Measurements from ENCODE around the gene TESMIN.

The TESMIN gene

DNA sequence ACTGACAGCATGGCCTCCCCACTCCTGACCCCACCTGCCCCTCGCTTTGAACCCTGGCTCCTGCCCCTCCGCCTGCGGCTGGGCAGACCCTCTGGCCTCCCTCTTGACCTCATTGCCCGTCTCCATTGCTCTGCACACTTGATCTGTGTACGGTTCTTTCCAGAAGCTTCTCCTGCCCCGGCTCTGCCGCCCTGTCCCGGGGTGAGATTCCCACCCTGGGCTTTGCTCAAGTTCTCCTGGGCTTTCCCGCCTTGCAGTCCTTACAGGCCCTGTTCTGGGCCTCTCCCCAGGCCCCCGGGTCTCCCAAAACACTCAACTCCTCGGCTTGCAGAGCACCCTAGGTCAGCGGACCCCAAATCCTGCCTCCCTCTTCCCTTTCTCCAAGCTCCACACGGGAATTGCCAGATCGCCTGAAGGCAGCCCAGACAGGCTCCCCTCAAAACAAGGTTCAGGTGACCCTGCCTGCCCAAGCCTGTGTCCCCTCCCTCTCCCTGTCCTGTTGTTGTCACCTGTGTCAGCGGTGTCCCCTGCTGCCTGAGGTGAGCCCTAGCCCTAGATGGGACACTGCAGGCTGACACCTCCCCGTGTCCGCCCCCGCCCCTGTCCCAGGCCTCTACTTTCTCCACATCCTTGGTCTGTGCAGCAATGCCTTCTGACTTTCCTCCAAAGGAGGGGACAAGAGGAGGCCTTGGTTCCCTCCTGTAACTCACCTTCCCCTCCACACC is 65.5 kb downstream of the TESMIN start:
- in situ Hi-C loops (cut with HindIII; ENCODE audit: low sequenced_read_pairs): loop anchor here (5.0 kb wide), 1 partner anchor 39 kb away; no protein-coding TSS in a partner anchor

DNA sequence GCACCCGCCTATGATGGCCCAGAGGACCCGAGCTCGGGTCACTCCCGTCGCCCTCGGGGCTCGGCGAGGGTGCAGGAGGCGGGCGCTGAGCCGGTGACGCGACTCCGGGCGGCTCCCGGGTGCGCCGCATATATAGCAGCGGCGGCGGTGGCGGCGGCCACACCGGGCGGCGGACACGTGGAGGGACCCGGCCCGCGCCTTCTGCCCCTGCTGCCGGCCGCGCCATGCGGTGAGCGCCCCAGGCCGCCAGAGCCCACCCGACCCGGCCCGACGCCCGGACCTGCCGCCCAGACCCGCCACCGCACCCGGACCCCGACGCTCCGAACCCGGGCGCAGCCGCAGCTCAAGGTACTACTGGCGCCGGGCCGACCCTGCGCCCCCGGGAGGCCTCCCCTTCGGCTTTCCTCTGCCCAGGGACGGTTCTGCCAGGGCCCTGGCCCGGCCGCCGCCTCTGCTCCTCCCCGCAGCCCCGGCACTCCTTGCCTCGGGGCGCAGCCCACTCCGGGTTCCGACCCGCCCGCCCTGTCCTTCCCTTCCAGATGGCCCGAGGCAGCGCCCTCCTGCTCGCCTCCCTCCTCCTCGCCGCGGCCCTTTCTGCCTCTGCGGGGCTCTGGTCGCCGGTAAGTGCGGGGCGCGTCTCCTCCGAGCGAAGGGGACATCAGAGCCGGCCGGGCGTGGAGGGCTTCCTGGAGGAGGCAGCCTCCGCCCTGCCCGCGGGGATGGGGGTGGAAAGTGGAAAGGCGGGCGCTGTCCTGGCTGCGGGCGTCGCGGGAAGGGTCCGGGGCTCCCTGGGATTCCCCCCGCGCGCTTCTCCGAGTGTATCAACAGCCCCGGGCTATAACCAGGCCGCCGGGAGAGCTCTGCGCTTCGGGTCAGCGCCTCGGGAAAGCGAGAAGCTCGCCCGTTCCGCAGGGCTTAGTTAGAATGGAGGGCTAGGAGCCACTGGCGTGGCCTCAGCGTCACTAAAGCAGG is 66.6 kb downstream of the TESMIN start, which contains the start of gene GAL:
Gene GAL, plus strand, starts transcription at position 160 of the 972 bp plus-strand sequence. Its CDS starts 380 bp downstream, at position 540.
- in situ Hi-C loops (cut with HindIII; ENCODE audit: low sequenced_read_pairs): loop anchor here (5.0 kb wide), 1 partner anchor 37 kb away; no protein-coding TSS in a partner anchor

DNA sequence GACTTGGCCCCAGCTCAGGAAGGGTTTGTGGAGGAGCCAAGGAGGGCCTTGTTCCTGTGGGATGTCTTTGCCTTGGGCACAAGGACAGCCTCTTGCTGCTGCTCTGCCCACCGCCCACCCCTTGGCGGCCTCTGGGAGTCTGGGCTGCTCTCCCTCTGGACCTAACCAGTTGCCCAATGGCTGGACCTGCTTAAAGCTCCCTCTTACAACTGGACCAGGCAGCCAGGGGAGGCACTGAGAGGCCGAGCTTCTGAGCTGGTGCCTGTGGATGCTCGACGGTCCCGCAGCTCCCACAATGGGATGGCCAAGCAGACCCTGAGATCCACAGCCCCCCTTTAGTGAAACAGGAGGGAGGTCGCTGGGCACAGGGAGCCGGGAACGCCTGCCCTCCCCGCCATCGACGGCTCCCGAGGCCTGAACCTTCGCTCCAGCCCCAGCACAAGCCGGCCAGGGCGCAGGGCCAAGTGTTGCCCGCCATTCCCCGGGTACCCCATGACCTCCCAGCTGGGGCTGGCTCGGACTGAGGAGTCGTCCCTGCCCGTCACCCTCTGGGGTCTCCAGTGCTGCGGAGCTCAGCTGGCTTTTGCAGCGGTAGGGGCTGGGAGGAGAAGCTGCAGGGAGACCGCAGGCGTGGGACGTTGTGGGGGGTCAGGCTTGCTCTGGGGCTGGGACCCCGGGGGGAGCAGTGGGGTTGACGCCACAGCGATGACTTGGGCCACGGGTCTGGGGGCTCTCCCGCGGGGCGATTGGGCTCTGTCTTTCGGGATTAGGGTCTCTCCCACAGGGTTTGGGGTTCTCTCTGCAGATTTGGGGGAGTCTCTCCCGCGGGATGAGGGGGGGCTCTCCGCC is 67.6 kb downstream of the TESMIN start:
- in situ Hi-C loops (cut with HindIII; ENCODE audit: low sequenced_read_pairs): no loop called here

DNA sequence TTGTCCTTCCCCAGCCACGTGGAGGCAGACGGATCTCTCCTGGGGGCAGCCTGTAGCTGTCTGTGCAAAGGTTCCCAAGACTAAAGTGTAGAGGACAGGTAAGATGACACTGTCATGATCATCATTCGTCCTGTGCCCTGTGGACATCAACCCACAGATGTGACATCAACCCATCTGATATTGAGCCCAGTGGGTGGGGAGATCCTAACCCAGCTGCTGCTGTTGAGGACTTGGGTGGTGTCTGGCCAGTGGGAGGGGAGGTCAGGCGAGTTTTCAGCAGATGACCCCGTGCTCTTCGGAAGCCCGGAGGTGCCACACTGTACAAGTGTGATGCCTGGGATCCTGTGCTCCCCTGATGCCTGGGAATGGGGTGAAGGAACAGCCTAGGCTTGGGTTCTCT is 68.2 kb downstream of the TESMIN start:
- in situ Hi-C loops (cut with HindIII; ENCODE audit: low sequenced_read_pairs): no loop called here

DNA sequence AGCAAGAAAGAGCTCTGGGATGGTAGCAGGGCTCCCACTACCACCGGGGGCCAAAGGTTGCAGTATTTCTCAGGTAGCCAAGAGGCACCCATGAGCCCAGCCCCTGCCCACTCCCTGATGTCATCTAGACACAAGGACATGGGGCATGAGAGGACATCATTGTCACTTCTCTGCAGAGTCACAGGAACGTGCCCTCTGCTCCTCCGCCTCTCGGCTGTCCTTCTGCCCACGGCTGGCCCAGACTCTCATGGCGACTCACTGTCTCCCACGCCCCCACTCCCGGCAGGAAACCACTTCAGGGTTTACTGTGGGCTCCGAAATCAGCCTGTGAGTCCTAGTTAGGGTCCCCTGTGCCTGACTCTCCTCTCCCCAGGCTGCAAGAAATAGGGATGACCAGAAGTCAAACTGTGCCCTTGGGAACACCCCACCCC is 68.8 kb downstream of the TESMIN start:
- in situ Hi-C loops (cut with HindIII; ENCODE audit: low sequenced_read_pairs): no loop called here

DNA sequence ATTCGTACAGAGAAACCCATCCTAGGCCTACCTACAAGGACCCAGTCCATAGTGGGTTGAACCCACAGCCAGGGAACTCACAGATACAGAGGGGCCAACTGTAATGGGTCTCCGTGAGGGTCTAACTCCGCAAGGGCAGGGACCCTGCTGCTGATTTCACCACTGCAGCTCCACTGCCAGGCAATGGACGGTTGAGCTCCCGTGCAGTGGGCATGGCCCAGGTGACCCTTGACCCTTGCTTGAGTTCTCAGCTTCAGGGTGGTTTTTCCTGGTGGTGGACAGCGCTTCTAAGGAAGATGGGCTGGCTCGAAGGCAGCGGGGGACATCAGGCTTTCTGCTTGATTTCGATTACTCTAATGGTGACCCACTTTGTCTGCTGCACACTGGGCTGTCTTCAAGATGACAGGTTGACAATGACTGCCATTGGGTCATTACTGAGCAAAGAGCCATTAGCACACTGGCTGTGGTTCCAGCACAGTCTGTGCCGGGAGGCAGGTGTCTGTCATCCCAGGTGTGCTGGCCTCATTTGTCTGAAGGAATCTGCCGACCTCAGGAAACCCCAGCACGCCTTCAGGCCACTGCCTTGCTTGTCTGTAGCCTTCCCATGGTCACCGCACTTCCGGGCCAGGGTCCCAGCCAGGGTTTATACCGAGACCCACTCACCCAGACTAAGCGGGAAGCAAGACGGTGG is 70.6 kb downstream of the TESMIN start:
- in situ Hi-C loops (cut with HindIII; ENCODE audit: low sequenced_read_pairs): no loop called here

DNA sequence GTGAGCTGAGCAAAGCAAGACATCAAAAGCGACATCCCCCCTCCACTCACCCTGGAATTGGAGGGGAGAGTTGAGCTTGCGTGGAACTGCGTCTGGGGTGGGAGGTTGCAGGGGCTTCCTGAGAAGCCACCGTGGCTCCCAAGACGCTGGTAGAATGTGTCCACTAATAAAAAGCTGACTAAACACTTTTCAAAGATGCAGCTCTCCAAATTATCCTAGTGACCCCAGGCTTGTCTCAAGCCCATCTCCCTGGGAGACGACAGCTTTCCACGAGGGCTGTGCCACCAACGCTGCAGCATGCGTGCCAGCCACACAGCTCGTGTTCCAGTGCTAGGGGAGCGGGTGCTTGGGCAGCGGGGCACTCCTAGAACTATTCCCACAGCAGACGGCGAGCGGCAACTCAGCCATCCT is 73.3 kb downstream of the TESMIN start:
- in situ Hi-C loops (cut with HindIII; ENCODE audit: low sequenced_read_pairs): no loop called here

DNA sequence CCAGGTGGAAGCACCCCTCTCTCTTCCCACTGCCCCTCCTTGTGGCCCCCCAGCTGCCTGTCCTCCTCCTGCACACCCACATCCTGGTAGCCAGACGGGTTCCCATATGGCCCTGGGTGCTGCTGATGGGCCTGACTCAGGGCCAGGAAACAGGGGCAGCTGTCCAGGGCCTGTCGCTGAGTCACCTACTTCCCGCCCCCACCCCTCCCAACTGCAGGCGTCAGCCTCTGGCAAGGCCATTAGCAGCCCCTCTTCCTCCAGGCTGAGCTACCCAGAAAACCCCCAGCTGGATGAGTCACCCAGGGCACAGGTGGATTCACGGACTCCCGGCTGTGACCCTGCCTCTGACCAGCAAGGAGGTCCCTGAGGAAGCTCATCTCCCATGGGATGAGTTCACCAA is 73.9 kb downstream of the TESMIN start:
- in situ Hi-C loops (cut with HindIII; ENCODE audit: low sequenced_read_pairs): no loop called here

DNA sequence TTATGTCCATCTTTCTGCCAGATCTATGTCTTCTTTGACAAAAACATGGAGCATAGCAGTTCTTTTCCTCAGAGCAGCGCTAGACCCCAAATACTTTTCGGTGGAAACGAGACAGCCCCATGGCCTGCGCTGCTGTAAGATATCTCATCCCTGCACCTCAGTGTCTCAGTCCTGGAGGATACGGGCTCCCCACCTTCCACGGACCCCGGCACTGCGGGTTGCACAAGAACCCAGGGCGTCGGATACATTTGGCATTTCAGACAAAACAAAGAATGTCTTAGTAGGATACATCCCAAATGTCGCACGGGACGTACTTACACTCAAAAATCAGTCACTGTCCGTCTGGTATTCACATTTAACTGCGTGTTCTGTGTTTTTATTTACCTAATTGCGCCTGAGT is 76.9 kb downstream of the TESMIN start:
- in situ Hi-C loops (cut with HindIII; ENCODE audit: low sequenced_read_pairs): no loop called here

DNA sequence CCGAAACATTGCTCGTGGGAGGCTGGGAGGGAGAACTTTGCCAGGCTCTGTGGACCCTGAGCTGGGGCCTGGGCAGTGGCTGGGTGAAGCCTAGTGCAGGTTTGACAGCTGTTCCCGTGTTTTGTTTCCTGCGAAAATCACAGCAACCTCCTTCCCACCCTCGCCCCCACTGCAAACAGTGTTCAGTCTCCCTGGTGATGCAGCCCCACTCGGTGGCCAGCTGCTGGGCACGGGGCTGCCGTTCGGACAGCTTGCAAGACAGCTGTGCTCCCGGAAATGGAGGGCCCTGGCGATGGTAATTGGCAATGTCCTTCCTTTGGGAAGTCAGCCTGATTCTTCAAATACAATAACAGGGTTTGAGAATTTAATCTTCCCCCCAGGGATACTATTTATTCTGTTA is 77.3 kb downstream of the TESMIN start:
- in situ Hi-C loops (cut with HindIII; ENCODE audit: low sequenced_read_pairs): no loop called here

DNA sequence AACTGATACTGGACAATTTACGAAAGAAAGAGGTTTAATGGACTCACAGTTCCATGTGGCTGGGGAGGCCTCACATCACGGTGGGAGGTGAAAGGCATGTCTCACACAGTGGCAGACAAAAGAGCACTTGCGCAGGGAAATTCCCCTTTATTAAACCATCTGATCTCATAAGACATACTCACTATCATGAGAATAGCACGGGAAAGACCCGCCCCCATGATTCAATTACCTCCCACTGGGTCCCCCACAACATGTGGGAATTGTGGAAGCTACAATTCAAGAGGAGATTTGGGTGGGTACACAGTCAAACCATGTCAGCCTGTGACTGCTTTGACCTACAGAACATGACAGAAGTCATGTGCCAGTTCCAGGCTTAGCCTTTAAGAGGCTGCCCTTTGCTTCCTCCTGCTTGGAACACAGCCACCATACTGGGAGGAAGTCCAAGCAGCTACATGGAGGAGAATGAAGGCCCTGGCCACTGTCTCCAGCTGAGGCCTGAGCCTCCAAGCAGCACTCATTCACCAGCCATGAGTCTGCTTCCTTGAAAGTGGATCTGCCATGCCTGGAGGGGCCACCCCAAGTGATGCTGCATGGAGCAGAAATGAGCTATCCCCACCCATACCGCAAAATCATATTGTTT is 77.9 kb downstream of the TESMIN start:
- in situ Hi-C loops (cut with HindIII; ENCODE audit: low sequenced_read_pairs): no loop called here

DNA sequence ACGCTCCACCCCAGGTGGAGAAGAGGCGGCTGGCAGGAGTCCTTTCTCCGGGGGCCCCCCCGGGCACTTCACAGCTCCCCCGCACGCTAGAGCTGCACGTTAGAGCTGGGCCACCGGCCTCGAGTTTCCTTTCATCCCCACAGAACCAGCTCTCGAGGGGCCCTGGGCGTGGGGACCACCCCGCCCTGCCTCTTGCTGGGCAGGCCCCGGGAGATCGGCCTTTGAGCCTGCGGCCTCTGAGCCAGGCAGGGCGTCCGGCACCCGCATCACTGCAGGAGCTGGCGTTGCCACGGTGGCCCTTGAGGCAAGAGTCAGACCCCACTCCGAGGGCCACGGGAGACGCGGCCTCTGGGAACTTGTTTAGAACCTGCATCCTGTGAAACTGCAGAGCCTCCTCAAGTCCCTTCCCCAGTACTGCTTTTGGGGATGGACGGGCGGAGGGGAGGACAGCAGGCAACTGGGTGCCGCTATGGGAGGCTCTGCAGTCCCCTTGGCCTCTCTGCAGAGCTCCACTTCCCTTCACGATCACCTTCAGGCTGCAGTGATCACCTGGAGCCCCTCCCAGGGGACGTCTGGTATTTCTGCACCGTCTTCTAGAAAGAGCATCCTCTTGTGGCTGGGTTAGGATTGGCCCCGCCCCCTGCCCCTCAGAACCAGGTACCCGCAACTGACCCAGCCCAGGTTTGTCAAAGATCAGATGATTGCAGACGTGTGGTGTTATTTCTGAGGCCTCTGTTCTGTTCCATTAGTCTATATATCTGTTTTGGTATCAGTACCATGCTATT is 80.9 kb downstream of the TESMIN start:
- in situ Hi-C loops (cut with HindIII; ENCODE audit: low sequenced_read_pairs): no loop called here

DNA sequence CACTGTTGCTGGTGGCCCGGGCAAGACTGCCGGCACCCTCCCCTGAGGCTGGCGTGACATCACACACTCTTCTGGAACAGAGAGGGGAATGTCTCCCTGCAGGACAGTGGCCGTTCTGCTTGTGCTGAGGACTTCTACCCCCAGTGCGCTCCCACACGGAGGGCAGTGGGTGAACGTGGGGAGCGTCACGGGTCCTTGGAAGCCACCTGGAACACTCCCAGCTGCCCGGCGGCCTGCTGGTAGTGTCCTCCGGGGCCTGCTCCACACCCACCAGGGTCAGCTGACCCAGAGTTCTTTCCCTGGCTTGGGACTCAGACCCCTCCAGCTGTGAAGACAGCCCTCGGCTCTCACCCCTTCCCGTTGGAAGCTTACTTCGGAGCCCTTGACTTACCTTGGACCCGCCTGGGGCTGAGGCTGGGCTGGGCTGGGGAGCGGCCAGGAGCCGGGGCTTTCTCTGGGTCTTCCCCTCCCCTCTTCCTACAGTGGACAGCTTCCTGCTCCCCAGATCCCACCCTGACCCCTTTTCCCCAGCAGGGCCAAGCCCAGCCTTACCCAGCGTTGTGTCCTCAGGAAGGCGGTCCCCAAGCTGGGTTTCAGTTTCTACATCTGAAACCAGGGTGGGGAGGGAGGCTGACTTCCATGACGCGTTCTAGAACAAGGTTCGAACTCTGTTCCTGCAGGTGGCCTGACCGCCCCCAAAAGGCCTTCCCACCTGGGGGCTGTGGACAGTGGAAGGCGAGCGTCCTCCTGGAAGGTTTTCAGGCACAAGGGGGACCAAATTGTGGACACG is 81.8 kb downstream of the TESMIN start:
- in situ Hi-C loops (cut with HindIII; ENCODE audit: low sequenced_read_pairs): no loop called here

DNA sequence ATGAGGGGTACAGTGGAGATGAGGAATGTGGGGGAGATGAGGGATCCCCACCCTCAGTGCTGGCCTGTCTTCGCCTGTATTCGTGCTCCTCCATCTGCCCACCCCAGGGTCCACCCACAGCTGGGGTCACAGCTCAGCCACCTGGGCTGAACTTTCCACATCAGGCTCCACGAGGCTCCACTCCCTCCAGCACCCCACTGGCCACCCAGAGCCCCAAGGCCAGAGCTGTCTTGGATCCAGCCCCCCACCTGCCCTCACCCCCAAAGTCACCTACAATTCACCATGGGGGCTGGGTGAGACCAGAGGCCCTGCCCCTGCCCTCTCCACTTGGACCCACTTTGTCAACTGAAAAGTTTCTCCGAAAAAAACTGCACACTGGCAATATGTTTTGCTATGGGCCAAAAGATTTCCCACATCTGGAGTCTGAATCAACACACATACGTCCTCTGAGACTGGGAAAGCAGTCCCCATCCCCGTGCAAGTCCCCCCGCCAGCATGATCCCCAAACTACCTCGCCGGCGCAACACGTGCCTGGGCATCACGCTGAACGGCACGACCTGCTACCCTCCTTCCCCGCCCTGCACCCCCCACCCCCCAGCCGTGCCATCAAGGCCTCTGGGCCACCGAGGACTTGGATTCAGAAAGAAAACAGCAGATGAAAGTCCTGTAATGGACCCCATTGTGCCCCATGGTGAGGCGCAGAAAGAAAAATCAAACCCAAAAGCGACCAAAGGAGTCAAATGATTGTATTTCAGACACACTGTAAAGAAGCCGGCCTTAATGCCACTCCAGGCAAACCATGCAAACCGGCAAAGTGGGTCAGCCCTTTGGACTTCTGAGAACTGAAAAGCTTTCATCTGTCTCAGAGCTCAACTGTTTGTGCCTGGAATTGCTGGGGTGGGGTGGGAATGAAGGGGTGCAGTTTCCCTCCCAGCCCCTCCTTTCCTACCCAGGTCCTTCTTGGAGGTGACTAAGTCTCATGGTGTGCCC is 83.5 kb downstream of the TESMIN start:
- in situ Hi-C loops (cut with HindIII; ENCODE audit: low sequenced_read_pairs): no loop called here

DNA sequence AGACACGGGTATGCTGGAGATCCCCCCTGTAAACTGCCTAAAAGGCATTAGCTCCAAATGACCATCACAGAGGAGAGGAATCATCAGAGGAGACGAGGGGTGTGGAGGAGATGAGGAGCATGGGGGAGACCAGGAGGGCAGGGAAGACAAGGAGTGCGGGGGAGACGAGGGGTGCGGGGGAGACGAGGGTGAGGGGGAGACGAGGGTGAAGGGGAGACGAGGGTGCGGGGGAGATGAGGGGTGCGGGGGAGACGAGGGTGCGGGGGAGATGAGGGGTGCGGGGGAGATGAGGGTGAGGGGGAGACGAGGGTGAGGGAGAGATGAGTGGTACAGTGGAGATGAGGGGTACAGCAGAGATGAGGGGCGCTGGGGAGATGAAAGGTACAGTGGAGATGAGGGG is 84.5 kb downstream of the TESMIN start:
- in situ Hi-C loops (cut with HindIII; ENCODE audit: low sequenced_read_pairs): no loop called here

DNA sequence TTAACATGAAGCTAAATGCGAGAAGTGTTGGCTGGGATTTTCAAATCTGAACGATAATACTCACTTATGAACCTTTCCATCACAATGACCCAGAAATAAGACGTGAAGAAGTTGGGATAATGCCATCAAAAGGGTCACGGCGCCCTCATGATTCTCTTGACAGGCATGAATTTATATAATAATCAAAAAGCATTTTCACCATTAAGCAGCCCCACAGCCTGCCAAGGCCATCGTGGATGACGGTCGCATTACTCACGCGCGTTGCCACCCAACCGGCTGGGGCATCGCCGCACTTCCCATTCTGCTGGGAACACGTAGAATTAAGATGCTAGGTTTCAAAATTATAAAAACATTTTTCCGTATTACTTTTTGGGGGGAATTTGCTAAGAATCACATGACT is 85.9 kb downstream of the TESMIN start:
- in situ Hi-C loops (cut with HindIII; ENCODE audit: low sequenced_read_pairs): no loop called here

DNA sequence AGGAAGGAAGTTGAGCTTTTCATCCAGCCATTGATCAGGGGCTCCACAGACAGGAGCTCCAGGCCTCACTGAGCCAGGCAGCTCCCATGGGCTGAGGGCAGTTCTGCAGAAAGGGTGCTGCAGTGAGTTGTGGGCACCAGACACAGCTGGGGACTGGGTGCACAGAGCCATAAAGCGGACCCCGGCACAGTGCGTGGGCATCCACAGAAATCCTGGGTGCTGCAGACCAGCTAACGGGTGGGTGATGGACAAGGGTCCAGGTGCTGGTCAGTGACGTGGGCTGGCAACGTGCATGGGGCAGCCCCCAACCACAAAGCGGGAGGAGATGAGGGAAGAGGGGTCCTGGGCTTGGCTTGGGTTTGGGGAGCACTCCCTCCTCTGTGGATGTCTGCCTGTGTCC is 86.4 kb downstream of the TESMIN start:
- in situ Hi-C loops (cut with HindIII; ENCODE audit: low sequenced_read_pairs): no loop called here

Data from endothelial cell of hepatic sinusoid (primary cell).